K562 (cell line): Measurements from ENCODE around the gene RUNDC3A. TPM values are rescaled to one million over a fixed set of nuclear protein-coding genes. Genes with fewer than 3 reads are reported as not detected.

Source experiments
- ATAC-seq: fragments of 200-7000 bp; cut with Tn5 transposase; 3 replicates; pipeline ENCODE4 v1.9.1; 2020; ENCODE audit warnings: moderate library complexity
- BruUV-seq: library from RNA; stranded (reverse); fragments of 400-500 nt; replicated peaks from 2 replicates; lab custom pipeline; 2021; lab: Mats Ljungman, UMichigan
- CTCF ChIA-PET: fragments of 300-600 bp; formaldehyde crosslinking; extraction: SDS; loops from one replicate; lab custom pipeline; 2021; ENCODE audit warnings: low intra/inter-chr PET ratio; lab: Yijun Ruan, JAX
- POLR2A ChIA-PET: fragments of 300-600, 350-650 bp; sonication (Branson Sonifier 250); formaldehyde crosslinking; extraction: SDS; loops from one replicate; lab custom pipeline; 2021; ENCODE audit warnings: antibody characterized with exemption, inconsistent platforms; lab: Yijun Ruan, JAX
- DNase-seq, 4 experiments: peaks; one replicate each; pipeline versions ENCODE4 v3.0.0 to v3.0.0-alpha.2; 2011 to 2018; ENCODE audit warnings: low spot score in 3 of 4, mixed read lengths in 3 of 4; ENCODE audit errors: extremely low read depth in 1 of 4
- FAIRE-seq: peaks from 2 replicates; lab custom pipeline; 2011; peaks lifted over from hg19 to GRCh38; lab: Jason Lieb, UNC
- H2AFZ ChIP-seq: 2 replicates; pipeline ENCODE4 v1.6.0; 2011; ENCODE audit warnings: low read depth, low read length, control low read depth, inconsistent platforms
- H3K27ac ChIP-seq: fragments of 200-600 bp; 3 replicates; pipeline ENCODE4 v1.8.0; 2011; ENCODE audit warnings: low read depth, mild to moderate bottlenecking, control low read depth, inconsistent platforms, low read length, moderate library complexity, mixed read lengths; ENCODE audit errors: extremely low read depth
- H3K27me3 ChIP-seq, 2 experiments: fragments of 300-600 bp in 1 of 2; 2 replicates in 1 of 2; 3 replicates in 1 of 2; pipeline versions ENCODE4 v1.6.0 to v1.8.0; 2011; ENCODE audit warnings: inconsistent platforms in 2 of 2, low read length in 2 of 2, mild to moderate bottlenecking in 1 of 2, mixed read lengths in 1 of 2, moderate library complexity in 1 of 2; ENCODE audit not compliant: control insufficient read depth in 2 of 2, insufficient read depth in 2 of 2
- H3K36me3 ChIP-seq: fragments of 300-600 bp; 3 replicates; pipeline ENCODE4 v1.8.0; 2011; ENCODE audit warnings: mild to moderate bottlenecking, low read length, inconsistent platforms; ENCODE audit not compliant: control insufficient read depth, insufficient read depth
- H3K4me1 ChIP-seq, 2 experiments: fragments of 200-600 bp in 1 of 2; replicated peaks in 1 of 2; 2 replicates in 1 of 2; 3 replicates in 1 of 2; pipeline versions ENCODE4 v1.5.1 to v1.8.0; 2011; ENCODE audit warnings: inconsistent platforms in 2 of 2, low read length in 2 of 2, mild to moderate bottlenecking in 1 of 2, mixed read lengths in 1 of 2, moderate library complexity in 1 of 2; ENCODE audit not compliant: control insufficient read depth in 2 of 2, insufficient read depth in 2 of 2
- H3K4me2 ChIP-seq: 2 replicates; pipeline ENCODE4 v1.6.1; 2011; ENCODE audit warnings: low read length, control low read depth, inconsistent platforms, mixed read lengths; ENCODE audit not compliant: insufficient read depth
- H3K4me3 ChIP-seq: fragments of 200-600 bp; sonication (generic), shearing (Covaris generic); 2 replicates; pipeline ENCODE4 v1.5.1; 2016; ENCODE audit warnings: control low read depth, inconsistent platforms
- H3K79me2 ChIP-seq: fragments of 200-600 bp; 3 replicates; pipeline ENCODE4 v1.8.0; 2011; ENCODE audit warnings: low read length, inconsistent platforms; ENCODE audit not compliant: control insufficient read depth, insufficient read depth
- H3K9ac ChIP-seq, 2 experiments: 2 replicates each; pipeline versions ENCODE4 v1.6.0 to v1.6.1; 2011; ENCODE audit warnings: low read depth in 2 of 2, low read length in 2 of 2, control low read depth in 1 of 2, inconsistent platforms in 1 of 2, mild to moderate bottlenecking in 1 of 2, mixed read lengths in 1 of 2; ENCODE audit not compliant: insufficient read depth in 1 of 2
- H3K9me1 ChIP-seq: one replicate; pipeline ENCODE4 v1.6.0; 2011; ENCODE audit warnings: inconsistent platforms, mild to moderate bottlenecking, low read length, moderate library complexity; ENCODE audit not compliant: control insufficient read depth, insufficient read depth
- H3K9me3 ChIP-seq: replicated peaks from 2 replicates; pipeline ENCODE4 v1.5.1; 2011; ENCODE audit warnings: low read depth, low read length, inconsistent platforms; ENCODE audit not compliant: control insufficient read depth, insufficient read depth
- H4K20me1 ChIP-seq: replicated peaks from 2 replicates; pipeline ENCODE4 v1.6.1; 2011; ENCODE audit warnings: low read length, inconsistent platforms, mixed read lengths; ENCODE audit not compliant: control insufficient read depth, insufficient read depth
- HNRNPL ChIP-seq: fragments of 200-400 bp; formaldehyde crosslinking; IDR thresholded peaks from 2 replicates; pipeline ENCODE4 v1.6.1; 2017; ENCODE audit warnings: low read depth, mild to moderate bottlenecking, low read length
- ILF3 ChIP-seq: fragments of 450-650 bp; IDR thresholded peaks from 2 replicates; pipeline ENCODE4 v1.6.1; 2018; ENCODE audit warnings: antibody characterized with exemption, mild to moderate bottlenecking, moderate library complexity, borderline replicate concordance
- KDM1A ChIP-seq, 2 experiments: fragments of 450-650 bp; IDR thresholded peaks; 2 replicates each; pipeline ENCODE4 v1.6.1; 2016; ENCODE audit warnings: mild to moderate bottlenecking in 2 of 2
- POLR2A ChIP-seq: fragments of 450-650 bp; conservative IDR thresholded peaks from 2 replicates; pipeline ENCODE4 v1.6.1; 2016
- POLR2AphosphoS2 ChIP-seq: IDR thresholded peaks from 2 replicates; pipeline ENCODE4 v1.6.1; 2012; ENCODE audit warnings: low read length, improper control_type of control experiment
- POLR2G ChIP-seq: fragments of 200-400 bp; formaldehyde crosslinking; IDR thresholded peaks from 2 replicates; pipeline ENCODE4 v1.6.1; 2017; ENCODE audit warnings: low read depth, mild to moderate bottlenecking, antibody characterized with exemption, low read length, moderate library complexity
- RBFOX2 ChIP-seq: fragments of 200-400 bp; formaldehyde crosslinking; IDR thresholded peaks from 2 replicates; pipeline ENCODE4 v1.6.1; 2017; ENCODE audit warnings: low read depth, mild to moderate bottlenecking, low read length, moderate library complexity
- RBM15 ChIP-seq: fragments of 200-400 bp; formaldehyde crosslinking; IDR thresholded peaks from 2 replicates; pipeline ENCODE4 v1.6.1; 2018; ENCODE audit warnings: mild to moderate bottlenecking, low read length, moderate library complexity; ENCODE audit not compliant: insufficient read depth
- RBM22 ChIP-seq: fragments of 200-400 bp; formaldehyde crosslinking; IDR thresholded peaks from 2 replicates; pipeline ENCODE4 v1.6.1; 2018; ENCODE audit warnings: low read length, low read depth; ENCODE audit not compliant: poor library complexity, severe bottlenecking
- SRSF9 ChIP-seq: fragments of 200-400 bp; formaldehyde crosslinking; IDR thresholded peaks from 2 replicates; pipeline ENCODE4 v1.6.1; 2017; ENCODE audit warnings: low read depth, low read length, borderline replicate concordance
- SUPT5H ChIP-seq: fragments of 450-650 bp; IDR thresholded peaks from 2 replicates; pipeline ENCODE4 v1.6.1; 2016
- THRAP3 ChIP-seq: fragments of 450-650 bp; IDR thresholded peaks from 2 replicates; pipeline ENCODE4 v1.6.1; 2016; ENCODE audit warnings: mild to moderate bottlenecking, inconsistent platforms, borderline replicate concordance
- WGBS: fragments of 100-300 bp; shearing (Covaris generic); methylation state at CpG from one replicate; pipeline ENCODE4 v1.1.6; 2016; ENCODE audit warnings: low coverage, mixed read lengths; ENCODE audit not compliant: insufficient coverage; ENCODE audit errors: missing lambda C conversion rate; 5-methylcytosine and 5-hydroxymethylcytosine counted together
- in situ Hi-C: fragments of 300-500 bp; cut with MboI; formaldehyde crosslinking; loops from 4 replicates; pipeline ENCODE4 v1.15.0; 2018; ENCODE audit warnings: inconsistent platforms, mixed read lengths
- intact Hi-C: fragments of 100-400 bp; cut with micrococcal nuclease; formaldehyde crosslinking; loops from 2 replicates; pipeline ENCODE4 v1.14.2; 2022
- polyA plus RNA-seq, 8 experiments: library from polyadenylated mRNA; depleted of rRNA in 4 of 8; stranded (reverse) in 5 of 8; unstranded in 3 of 8; fragments of >200 nt; fragmentation: Nextera tagmentation in 2 of 8; fragmentation: Illumina TruSeq in 1 of 8; extraction: Ambion mirVana in 2 of 8; extraction: Trizol in 1 of 8; gene quantifications; 2 replicates each; pipeline versions ENCODE4 v1.2.1 to v1.2.3, GENCODE V29; 2011 to 2014; ENCODE audit warnings: inconsistent platforms in 1 of 8, missing spikeins in 1 of 8
- total RNA-seq, 7 experiments: library from RNA; depleted of rRNA in 6 of 7; stranded (reverse); fragments of >200 nt in 6 of 7; fragmentation: Illumina TruSeq in 2 of 7; extraction: Trizol in 2 of 7; gene quantifications; 2 replicates each; pipeline versions ENCODE4 v1.2.1 to v1.2.3, GENCODE V29; 2011 to 2021; ENCODE audit warnings: low replicate concordance in 1 of 7

RUNDC3A gene
- total and polyA plus RNA-seq, 9 of the 15 experiments (the other 6 are each of a cell fraction or from before 2014, with no cell fraction given): not detected

- ATAC-seq: peak; percentile 44
- no peak overlapping the region for H2AFZ ChIP-seq
- peaks cover 8% of the 10 kb centered on the region; the same call in 1 of the 2 replicates for H4K20me1 ChIP-seq
- H3K9me1 ChIP-seq: peaks cover 6% of the 10 kb centered on the region
- peaks cover 3 to 22% of the 10 kb centered on the region in 2 experiments; a peak in 4 of 5 replicates for H3K27me3 ChIP-seq
- no TSS peak for BruUV-seq
- in situ Hi-C loops (no loop called here), intact Hi-C loops (no loop called here)
- no peak for FAIRE-seq
- peaks cover 5 to 64% of the 10 kb centered on the region in 2 experiments; a peak in 3 of 5 replicates for H3K4me1 ChIP-seq
- H3K9me3 ChIP-seq: no peaks in the 10 kb centered on the region
- peak in 1 of 4 experiments; percentile 12 for DNase-seq
- TF ChIP-seq RBFOX2 (peak; percentile 55), SUPT5H (peak; percentile 51; the same call in 1 of the 2 replicates), RBM22 (peak; percentile 39), POLR2AphosphoS2 (peak; percentile 87; the same call in 1 of the 2 replicates), RBM15 (no peak), HNRNPL (0 out of 2 replicates have a peak, but pooled peaks have one; percentile 25), POLR2G (peak; percentile 82), POLR2A (peak; percentile 54), SRSF9 (no peak), THRAP3 (no peak), ILF3 (0 out of 2 replicates have a peak, but pooled peaks have one; percentile 41), KDM1A (IDR thresholded peaks at IDR 0.05) (no peak)
- peaks cover 9% of the 10 kb centered on the region for H3K79me2 ChIP-seq
- H3K9ac ChIP-seq: peak overlapping the region in 1 of 2 experiments; percentile 36; a peak in 1 of 4 replicates
- ChIA-PET CTCF (no interaction called here), POLR2A (interaction anchor here (0.6 to 2.0 kb wide), 8 partner anchors 9 to 167 kb away, joined by 3 to 7 read pairs (median 4); partner anchors contain the start of gene RUNDC3A)
- H3K27ac ChIP-seq: no peak overlapping the region
- H3K4me2 ChIP-seq: no peak overlapping the region
- 84% methylated on average over 13 of the region's 15 CpGs for WGBS
- no peak overlapping the region for H3K4me3 ChIP-seq
- H3K36me3 ChIP-seq: peaks cover 46% of the 10 kb centered on the region; the same call in 2 of the 3 replicates
Observed at GRCh38 chr17:44318077-44318892, 9.9 kb downstream of the RUNDC3A start.
